HG02970 (cell line): ENCODE measurements around the gene HHIPL1.

Experiments
- ATAC-seq: cut with Tn5 transposase; IDR thresholded peaks from one replicate; pipeline ENCODE4 v1.9.1; 2021; ENCODE audit warnings: mild to moderate bottlenecking, moderate library complexity, moderate number of reproducible peaks; ENCODE audit not compliant: unreplicated experiment, low FRiP score

Gene HHIPL1

DNA sequence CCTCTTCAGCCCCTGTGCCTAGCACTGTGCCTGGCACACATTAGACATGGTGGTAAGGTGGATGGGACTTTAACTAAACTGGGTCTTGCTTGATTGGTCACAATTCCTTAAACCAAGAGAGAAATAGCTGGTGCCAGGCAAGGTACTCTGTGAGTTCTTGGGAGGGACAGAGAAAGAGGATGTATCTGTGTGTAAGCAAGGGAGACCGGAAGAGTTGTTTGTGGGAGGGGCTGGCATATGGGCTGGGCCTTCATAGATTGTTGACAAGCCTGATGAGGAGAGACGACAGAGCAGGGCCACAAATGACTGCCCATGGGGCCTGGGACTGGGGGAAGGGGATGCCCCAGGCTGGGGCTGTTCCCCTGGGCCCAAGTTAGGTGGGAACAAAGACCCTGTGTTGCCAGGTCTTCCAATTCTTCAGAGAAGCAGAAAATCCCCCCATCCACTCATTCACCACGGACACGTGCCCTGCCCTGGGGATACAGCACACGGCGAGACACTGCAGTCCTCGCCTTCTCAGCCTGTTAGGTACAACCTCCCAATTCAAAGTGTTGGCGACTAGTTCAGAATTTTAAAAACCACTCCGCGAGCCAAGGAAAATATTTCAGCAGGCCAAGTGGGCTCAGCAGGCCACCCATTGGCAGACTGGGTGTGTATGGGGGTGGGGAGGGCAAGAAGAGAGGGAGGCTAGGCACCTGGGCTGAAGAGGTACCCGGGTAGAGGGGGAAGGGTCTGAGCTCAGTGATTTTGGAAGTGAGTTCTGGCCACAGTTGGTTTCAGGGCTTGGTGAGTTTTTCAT is 27.8 kb downstream of the HHIPL1 start:
- ATAC-seq, result no peak

DNA sequence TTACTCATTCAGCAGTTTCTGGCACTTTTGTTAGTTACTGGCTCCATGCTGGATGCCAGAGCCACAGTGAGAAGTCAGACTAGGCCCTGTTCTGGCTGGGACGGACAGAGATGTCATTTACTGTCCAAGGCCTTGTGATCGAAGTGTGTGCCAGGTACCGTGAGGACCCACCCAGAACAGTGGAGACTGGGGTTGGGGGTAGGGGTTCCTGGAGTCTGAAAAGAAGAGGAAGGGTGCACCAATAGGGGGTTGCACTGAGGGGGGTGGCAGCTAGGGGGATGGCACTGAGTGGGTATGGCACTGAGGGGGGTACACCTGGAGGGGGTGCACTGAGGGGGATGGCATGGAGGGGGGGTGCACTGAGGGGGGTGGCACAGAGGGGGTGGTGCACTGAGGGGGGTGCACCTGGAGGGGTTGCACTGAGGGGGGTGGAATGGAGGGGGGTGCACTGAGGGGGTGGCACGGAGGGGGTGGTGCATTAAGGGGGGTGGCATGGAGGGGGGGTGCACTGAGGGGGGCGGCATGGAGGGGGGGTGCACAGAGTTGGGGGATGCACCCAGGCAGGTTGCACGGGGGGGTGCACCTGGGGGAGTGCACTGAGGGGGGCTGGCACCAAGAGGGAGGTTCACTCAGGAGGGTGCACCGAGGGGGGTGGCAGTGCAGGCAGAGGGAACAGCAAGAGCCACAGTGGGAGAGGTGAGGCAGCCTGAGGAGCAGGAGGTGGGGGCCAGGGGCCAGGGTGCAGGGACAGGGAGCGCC is 28.6 kb downstream of the HHIPL1 start:
- no peak for ATAC-seq

DNA sequence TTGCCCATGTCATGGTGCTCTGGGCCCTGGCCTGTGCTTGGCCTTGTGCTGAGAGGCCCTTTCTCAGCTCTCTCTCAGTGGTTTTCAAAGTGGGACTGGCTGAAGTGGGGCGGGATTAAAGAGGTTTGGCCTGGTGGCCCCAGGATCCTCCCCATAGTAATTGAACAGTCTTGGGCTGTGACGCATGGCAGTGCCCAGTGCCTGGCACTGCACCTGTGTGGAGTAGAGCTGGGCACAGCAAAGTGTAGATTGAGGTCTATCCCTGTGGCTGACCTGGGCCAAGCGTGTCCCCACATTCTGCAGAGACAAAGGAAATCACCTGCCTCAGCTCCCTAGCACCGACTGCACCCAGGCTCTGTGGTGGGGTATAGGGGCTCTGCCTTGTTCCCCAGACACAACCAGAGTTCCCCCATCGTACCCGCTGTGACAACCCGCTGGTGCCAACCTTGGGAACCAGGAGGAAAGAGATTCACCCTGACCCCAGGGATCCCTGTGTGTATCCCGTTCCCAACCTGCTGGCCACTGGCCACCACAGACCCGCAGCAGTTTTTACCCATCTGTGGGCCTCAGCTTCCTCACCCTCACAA is 29.2 kb downstream of the HHIPL1 start:
- no peak for ATAC-seq

DNA sequence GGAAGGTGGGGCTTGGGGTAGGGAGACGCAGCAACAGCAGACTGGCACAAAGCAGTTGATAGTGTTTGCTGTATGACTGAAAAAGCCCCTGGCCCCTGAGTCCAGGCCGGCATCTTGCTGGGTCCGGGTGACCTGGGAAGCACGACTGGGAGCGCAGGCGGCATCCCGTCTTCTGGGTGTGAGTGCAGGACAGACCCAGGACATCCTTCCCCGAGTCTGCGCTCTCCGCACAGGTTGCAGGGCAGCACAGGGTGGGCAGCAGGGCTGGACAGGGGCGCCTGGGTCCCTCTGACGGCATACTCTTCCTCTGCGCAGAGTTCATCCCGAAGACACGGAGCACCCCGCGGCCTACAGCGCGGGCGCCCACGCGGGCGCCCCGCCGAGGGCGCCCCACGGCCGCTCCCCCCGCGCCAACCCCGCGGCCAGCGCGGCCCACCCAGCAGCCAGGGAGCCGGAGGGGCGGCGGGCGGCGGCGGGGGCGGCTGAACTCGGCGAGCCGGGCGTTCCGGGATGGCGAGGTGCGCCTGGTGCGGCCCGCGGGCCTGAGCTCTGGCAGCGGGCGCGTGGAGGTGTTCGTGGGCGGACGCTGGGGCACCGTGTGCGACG is 29.9 kb downstream of the HHIPL1 start:
- no peak for ATAC-seq

DNA sequence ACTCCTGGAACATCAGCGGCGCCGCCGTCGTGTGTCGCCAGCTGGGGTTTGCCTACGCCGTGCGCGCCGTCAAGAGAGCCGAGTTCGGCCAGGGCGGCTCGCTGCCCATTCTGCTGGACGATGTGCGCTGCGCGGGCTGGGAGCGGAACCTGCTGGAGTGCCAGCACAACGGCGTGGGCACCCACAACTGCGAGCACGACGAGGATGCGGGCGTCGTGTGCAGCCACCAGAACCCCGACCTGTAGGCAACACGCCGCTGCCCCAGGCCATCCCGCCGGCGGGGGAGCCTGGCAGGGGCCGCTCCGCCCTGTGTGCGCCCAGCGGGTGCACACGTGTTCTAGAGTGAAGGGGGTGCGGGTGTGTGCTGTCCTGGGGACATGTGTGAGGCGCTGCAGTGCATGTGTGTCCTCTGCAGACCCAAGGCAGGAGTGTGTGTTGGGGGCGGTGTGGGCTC is 30.5 kb downstream of the HHIPL1 start:
- no peak for ATAC-seq

DNA sequence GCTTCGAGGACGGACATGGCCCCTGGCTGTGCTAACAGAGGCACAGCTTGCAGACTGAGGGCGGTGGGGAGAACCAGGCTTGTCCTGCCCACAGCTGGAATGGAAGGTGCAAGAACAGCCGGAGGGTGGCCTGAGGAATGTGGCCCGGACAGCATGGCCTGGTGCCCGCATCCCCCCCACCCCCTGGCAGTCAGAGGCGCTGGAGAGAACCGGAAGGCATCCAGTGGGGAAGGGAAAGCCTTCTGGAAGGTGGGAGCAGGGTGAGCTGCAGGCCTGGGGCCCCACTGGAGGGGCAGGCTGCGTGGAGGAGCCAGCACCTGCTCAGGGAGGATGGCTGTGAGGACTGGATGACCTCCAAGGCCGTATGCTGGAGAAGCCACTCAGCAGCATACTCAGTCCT is 31.0 kb downstream of the HHIPL1 start:
- no peak for ATAC-seq

DNA sequence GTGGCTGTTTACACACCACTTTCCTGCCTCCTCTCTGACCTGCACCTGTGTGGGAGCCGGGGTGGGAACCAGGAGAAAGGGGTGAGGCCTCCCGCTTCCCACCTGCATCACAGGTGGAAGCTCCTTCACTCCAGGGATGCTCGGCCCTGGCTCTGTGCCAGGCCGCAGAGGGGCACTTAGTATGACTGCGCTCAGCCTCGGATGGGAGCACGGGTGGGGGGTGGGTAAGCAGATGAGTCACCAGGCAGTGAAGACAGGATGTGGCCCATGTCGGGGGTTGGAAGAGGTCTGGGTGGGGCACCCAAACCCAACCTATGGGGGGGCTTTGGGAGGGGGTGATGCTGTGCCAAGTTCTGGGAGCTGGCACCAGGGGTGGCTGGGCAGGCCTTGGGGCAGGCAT is 31.7 kb downstream of the HHIPL1 start:
- ATAC-seq, result no peak

DNA sequence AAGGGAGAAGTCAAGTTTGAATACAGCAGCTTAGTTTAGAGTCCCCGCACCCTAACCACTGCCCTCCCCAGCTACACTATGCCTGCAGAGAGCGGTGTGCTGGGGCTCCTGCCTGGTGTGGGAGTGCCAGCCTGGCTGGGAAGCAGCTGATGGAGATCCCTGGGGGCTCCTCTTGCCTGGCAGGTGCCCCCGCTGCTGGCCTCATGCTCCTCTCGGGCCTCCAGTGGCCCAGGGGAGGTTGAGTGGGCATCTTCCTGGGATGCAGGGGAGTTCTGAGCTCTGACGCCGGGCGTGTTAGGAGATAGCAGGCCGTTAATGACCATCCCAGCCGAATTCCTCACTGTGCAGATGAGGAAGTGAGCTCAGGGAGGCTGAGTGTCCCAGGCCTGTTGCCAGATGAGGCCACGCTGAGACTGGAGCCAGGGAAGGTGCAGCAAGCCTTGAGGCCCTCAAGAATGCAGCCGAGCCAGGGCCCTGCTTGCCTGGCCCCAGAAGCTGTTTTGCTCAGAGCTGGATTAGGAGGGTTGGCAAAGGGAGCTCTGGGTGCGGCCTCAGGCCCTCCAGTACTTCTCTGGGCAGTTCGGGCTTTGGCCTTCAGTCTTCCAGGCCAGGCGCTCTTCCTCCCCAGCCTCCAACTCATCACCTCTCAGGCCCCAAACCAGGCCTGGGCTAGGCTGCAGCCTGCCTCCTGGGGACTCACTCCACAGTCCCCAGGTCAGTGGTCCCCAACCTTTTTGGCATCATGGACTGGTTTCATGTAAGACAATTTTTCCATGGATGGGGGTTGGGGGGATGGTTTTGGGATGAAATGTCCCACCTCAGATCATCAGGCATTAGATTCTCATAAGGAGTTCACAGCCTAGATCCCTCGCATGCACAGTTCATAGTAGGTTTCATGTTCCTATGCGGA is 32.6 kb downstream of the HHIPL1 start:
- ATAC-seq, result no peak

DNA sequence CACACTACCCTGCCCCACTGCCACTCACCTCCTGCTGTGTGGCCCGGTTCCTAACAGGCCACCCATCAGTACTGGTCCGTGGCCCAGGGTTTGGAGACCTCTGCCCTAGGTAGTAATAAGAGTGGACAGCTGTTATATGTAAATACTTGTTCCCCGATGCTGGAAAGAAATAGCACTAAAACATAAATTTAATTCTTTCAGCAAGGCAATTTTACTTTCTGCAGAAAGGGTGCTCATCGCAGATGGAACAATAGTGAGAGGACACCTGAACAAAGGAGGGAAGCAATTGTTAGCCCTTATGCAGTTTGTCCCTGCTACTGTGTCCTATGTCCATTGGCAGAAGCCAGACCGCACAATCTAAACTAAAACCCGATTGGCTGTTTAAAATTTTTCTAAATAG is 33.3 kb downstream of the HHIPL1 start:
- ATAC-seq, result no peak

DNA sequence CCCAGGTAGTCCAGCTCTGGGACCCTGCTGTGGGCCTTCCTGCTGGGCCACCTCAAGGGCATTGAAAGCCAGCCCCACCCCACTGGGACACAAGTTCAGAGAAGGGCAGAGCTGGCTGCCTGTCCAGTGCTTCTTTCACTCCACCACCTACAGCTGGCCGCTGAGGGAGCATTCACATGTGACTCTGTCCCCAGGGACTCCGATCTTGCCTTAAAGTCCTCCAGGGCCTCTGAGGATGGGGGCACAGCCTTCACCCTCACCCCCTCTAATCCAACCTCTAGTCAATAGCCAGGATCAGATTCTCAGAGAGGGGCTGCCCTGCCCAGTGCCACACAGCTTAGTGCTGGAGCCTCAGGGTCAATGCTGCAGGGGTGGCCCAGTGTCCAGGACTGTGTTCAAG is 34.2 kb downstream of the HHIPL1 start:
- ATAC-seq, result no peak

DNA sequence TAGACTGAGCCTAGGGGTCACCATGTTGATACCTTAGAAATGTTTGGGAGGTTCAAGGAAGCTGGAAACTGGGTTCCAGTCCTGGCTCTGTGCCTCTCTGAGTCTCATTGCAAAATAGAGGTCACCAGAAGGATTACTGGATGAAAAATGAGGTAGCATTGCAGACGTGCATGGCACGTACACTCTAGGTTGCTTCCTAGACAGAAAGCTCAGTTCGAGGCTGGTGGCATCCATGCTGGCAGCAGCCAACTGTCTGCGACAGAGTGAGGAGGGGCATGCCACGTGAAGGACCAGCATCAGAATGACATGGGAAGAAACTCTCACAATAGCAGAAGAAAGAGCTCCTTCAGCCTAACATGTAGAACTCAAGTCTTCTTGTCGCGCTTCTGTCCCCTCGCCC is 34.6 kb downstream of the HHIPL1 start:
- ATAC-seq, result no peak

DNA sequence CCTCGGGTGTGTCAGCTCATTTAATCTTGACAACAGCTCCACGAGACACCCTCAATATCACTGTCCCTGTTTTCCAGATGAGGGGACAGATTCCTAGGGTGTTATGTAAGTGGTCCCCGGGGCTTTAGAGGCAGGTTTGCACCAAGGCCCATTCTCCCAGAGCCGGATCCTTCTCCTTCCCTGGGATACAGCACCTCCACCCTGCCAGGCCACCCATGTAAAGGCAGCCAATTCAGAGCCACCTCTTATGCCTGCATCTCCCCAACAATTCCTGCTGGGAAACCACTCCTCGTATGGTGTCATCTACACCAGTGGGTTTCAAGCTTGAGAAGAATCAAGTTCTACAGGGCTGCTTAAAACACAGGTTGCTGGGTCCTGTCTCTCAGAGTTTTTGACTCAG is 35.1 kb downstream of the HHIPL1 start:
- ATAC-seq, result no peak

DNA sequence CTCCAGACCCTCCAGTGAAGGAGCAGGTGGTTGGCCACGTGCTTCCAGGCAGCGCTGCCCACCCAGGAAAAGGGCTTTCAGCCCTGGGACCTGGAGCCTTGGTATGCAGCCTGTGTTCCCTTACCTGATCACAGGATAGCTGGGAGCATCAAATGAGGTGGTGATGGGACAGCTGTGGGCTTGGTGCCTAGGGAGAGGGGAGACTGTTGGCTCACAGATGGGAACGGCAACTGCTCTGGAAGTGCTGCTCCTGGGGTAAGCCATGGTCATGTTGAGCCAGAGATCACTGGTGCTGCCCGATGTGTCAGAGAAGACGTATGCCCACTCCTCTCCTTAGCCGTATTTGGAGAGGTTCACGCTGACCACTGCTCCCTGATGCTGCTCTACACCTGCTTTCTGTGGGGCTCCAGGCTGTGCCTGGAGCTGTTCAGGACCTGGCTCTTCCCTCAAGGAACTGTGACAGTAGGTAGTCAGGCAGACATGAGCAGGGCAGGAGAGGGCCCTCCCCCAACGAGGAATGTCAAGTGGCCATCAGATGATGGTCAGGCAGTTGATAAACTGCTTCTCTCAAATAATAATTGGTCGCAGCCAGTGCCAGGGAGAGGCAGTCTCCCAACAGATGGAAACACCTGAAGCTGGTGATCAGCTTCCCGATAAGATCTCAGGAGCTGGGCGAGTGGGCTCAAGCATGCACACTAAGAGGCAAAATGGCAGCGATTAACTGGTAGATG is 36.3 kb downstream of the HHIPL1 start:
- ATAC-seq, result no peak

DNA sequence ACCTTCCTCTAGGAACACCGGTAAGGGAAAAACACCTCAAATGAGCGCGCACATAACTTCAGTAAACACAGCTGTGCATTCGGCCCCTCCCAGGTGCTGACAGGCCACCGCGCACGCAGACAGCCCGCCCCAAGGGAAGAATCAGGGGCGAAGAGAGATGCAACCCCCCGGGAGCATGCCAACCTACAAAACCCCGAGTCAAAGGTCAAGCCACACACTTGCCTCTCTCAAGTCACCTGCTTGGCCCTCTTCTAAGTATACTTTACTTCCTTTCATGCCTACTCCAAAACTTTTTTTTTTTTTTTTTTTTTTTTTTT is 36.9 kb downstream of the HHIPL1 start:
- ATAC-seq, result no peak

DNA sequence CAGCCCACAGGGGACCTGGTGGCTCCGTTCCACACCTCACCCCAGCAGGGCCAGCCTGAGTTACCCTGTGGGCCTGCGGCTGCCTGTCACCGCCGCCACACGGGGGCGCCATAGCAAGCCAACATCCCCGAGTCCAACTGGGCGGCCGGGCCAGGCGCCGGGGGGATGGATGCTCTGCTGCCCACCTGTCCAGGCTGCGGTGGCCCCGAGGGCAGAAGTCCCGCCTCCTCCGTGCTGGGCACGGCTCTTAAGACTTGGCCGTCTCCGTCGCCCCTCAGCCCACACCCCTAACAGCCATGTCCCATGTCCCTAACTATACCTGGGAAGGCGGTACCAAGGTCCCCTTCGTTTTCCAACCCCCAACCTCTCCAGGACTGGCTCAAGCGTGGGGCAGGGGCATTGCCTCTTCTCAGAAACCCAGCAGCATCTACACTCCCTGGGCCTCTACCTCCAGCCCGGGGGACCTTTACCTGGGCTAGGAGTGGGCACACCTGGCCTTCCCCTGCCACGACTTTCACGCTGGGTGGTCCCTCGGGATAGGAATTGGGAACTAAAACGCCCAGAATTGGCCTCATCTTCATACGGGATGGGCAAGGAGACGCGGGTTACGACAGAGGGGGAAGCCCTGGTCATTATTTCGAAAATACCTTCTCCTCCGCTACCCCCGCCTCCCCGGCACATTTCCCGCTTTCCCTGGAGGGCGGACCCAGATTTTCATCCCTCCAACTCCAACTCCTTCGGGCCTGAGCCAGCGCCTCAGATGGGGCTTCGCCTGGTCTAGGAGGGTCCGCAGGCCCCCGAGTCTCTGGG is 38.1 kb downstream of the HHIPL1 start:
- peak; percentile 40 for ATAC-seq

DNA sequence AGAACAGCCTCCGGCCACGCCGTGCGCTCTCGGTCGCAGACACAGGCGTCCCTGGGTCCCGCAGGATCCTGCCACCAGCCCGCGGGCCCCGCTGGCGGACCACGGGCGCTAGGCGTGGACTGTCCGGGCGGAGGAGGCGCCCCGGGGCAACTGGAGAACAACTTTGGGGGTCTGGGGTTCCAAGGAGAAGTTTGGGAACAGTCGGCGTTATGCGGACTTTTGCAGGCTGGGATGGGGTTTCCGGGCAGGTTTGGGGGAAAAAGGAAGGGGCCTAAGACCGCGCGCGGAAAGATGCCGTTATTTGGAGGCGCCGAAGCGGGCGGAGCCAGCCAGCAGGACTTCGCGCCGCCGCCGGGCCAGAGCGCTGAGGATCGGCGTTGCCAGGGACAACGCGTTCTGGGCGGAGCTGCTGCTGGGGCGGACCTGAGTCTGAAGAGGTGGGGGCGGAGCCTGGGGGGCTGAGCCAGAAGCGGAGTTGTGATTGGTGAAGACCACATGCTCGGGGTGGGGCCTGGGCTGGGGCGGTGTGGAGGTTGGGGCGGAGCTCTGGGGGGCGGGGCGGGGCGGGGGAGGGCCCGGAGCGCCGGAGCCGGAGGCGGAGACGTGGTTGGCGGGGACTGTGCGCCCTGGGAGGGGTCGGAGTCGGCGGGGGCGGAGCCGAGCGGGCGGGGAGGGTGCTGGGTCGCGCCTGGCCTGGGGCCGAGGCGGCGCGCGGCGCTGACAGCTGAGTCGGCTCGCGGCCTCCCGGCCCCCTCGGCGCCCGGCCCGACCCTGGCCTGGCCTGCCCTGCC is 38.9 kb downstream of the HHIPL1 start, which contains the start of gene CYP46A1:
TSS of gene CYP46A1 (plus strand) at position 680 of the 791 bp plus-strand sequence. CDS start 120 bp downstream, outside the sequence.
- ATAC-seq, result peak; percentile 95

DNA sequence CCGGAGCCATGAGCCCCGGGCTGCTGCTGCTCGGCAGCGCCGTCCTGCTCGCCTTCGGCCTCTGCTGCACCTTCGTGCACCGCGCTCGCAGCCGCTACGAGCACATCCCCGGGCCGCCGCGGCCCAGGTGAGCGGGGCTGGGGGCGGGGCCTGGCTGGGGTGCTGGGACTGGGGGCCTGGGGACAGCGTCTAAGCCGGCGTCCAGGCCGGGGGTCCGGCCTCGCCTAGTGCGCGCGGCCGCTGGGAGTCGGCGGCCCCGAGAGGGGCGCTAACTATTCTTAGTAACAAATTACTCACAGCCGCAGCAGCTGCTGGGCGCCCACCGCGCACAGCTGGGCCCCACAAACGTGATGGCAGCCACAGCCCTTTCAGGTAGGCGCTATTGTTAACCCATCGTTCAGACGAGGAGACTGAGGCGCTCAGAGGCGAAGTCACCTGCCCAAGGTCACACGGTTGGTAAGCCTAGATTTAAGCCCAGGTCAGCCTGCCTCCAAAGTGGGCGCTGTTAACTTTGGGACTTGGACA is 39.5 kb downstream of the HHIPL1 start:
- ATAC-seq, result peak; percentile 19
